Effector memory CD8-positive, alpha-beta T cell (primary cell): ENCODE results near the gene JAZF1.

Experiments used
- ATAC-seq: fragments of 150-1000 bp; cut with Tn5 transposase; replicated peaks from 2 replicates; pipeline ENCODE4 v1.10.0; 2021; ENCODE audit warnings: mild to moderate bottlenecking, moderate library complexity
- DNase-seq, 3 experiments: peaks; one replicate each; pipeline ENCODE4 v3.0.0; 2021
- H3K27ac Mint-ChIP-seq, 2 donors: one replicate each; pipeline ENCODE4 v1.8.0; 2022; ENCODE audit warnings: mild to moderate bottlenecking in 2 of 2, mixed read lengths in 2 of 2, moderate library complexity in 2 of 2
- H3K27me3 Mint-ChIP-seq, 2 donors: one replicate each; pipeline ENCODE4 v1.8.0; 2022; ENCODE audit warnings: mixed read lengths in 2 of 2
- H3K36me3 Mint-ChIP-seq: one replicate; pipeline ENCODE4 v1.8.0; 2022; ENCODE audit warnings: mild to moderate bottlenecking, moderate library complexity, mixed read lengths; ENCODE audit not compliant: insufficient read depth
- H3K4me1 Mint-ChIP-seq, 2 donors: one replicate each; pipeline ENCODE4 v1.8.0; 2022; ENCODE audit warnings: low read depth in 2 of 2, mixed read lengths in 2 of 2
- H3K4me3 Mint-ChIP-seq, 2 donors: one replicate each; pipeline ENCODE4 v1.8.0; 2022; ENCODE audit warnings: mild to moderate bottlenecking in 2 of 2, mixed read lengths in 2 of 2, moderate library complexity in 2 of 2
- H3K9me3 Mint-ChIP-seq, 2 donors: one replicate each; pipeline ENCODE4 v1.8.0; 2022; ENCODE audit warnings: mixed read lengths in 2 of 2

The JAZF1 gene

DNA sequence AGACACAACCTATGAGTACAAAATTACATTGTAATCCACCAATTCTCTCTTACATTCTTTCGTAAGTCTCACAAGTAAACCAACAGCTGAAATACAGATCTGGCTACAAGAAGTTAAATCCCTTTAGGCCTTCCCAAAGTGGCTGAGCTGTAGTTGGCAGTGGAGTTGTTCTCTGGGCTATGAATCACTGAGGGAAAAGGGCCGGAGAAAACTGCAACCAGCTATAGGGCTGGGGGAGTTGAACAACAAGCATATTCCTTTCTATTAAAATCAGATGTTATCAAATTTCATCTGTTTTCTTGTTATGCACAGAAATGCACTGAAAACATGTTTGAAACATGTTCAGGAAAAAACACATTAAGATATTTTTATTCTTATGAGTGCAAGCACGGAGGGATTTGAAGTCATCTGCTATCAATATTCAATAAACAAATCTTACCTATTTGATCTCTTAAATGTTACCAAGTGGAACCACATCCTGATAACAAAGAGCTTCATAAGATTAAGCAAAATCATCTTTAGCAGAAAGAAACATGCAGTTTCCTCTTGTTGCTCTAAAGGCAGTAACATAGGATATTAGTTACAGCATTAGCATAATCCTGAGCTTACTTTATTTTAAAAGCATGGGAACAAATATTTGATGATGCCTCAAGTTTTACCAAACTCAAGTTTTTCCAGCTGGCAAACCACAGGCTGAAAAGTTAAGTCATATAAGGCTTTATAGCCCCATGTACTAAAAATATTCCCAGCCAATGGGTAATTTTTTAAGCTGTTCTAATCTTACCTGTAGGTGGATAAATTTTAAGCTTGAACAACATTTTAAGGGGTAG lies 227.9 kb downstream of the JAZF1 start:
- peak overlapping the region in 1 of 2 donors; percentile 36 for H3K27ac Mint-ChIP-seq
- DNase-seq, result no peak

DNA sequence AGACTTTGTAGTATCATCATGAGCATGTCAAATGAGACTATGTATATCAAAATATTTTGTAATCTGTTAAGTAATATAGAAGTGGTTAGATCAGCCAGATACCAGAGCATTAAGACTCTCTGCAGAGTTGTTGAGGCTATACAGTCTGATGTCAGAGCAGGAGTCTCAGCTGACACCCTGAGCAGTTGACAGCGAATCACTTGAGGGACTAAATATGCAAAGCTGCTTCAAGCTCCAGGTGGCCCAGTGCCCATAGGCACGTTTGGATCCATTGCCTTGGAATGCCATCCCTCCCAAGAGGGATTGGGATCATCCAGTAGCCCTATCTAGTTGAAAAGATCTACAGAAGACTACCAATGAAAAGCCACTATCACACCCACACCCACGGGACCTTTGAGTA lies 230.5 kb downstream of the JAZF1 start:
- Mint-ChIP-seq H3K27ac (peak overlapping the region in 1 of 2 donors; percentile 10), H3K9me3 (no peaks in the 10 kb centered on the region), H3K27me3 (no peaks in the 10 kb centered on the region), H3K36me3 (no peaks in the 10 kb centered on the region), H3K4me1 (peaks cover 14 to 27% of the 10 kb centered on the region in 2 donors), H3K4me3 (no peak overlapping the region)
- ATAC-seq, result no peak
- DNase-seq, result no peak

More for the DNA sequence above, 227.9 kb downstream of the JAZF1 start:
- Mint-ChIP-seq H3K4me3 (no peak overlapping the region), H3K27me3 (no peaks in the 10 kb centered on the region), H3K9me3 (no peaks in the 10 kb centered on the region), H3K4me1 (peaks cover 13 to 35% of the 10 kb centered on the region in 2 donors), H3K36me3 (no peaks in the 10 kb centered on the region)
- ATAC-seq, result no peak

DNA sequence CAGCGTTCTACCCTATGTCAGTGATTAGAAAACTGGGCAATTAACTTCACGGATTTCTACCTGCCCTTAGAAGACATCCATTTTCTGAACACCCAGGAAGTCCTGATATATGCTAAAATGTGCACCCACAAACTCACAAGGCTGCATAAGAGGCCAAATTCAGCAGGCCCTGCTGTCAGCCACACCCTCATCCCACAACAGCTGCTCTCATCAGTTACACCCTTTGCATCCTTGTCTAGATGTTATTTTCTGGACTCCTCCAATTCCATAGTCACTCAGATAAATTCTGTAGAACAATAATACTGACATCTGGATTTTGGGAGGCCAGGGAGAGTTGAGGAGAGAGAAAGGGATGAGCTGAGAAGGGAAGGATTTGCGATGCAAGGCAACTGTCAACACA lies 231.7 kb downstream of the JAZF1 start:
- Mint-ChIP-seq H3K27ac (peak overlapping the region; percentile 0 to 20), H3K4me1 (peaks cover 17 to 18% of the 10 kb centered on the region in 2 donors), H3K4me3 (no peak overlapping the region), H3K36me3 (no peaks in the 10 kb centered on the region), H3K27me3 (no peaks in the 10 kb centered on the region), H3K9me3 (no peaks in the 10 kb centered on the region)
- DNase-seq, result no peak
- no peak for ATAC-seq

GRCh38 chr7:27947586-27948278 lies 232.9 kb downstream of the JAZF1 start:
- H3K27me3 Mint-ChIP-seq, result no peaks in the 10 kb centered on the region
- DNase-seq (no peak), ATAC-seq (no peak)
- H3K9me3 Mint-ChIP-seq, result no peaks in the 10 kb centered on the region
- H3K4me1 Mint-ChIP-seq, result peaks cover 12 to 17% of the 10 kb centered on the region in 2 donors
- H3K36me3 Mint-ChIP-seq, result no peaks in the 10 kb centered on the region
- H3K4me3 Mint-ChIP-seq, result no peak overlapping the region
- peak overlapping the region in 1 of 2 donors; percentile 0 for H3K27ac Mint-ChIP-seq

DNA sequence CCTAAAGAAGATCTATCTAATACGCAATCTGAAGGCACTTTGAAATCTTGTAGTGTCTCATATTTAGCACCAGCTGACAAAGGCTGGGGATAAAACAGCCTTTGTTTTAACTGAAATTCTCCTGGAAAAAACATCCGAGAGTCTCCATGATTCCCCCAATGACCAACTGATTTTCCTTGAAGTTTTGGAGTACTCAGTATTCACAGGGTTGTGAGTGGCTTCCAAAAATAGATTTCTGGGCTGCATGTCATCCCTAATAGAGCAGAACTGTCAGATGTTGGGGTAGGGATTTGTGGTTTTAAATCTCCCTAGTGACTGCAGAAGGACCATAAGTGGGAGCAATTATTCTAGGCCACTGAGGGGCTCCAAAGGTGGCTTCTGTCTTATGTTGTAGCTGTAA lies 234.2 kb downstream of the JAZF1 start:
- ATAC-seq (no peak), DNase-seq (no peak)
- H3K36me3 Mint-ChIP-seq, result no peaks in the 10 kb centered on the region
- no peaks in the 10 kb centered on the region for H3K27me3 Mint-ChIP-seq
- no peaks in the 10 kb centered on the region for H3K9me3 Mint-ChIP-seq
- H3K4me1 Mint-ChIP-seq, result peaks cover 6 to 14% of the 10 kb centered on the region in 2 donors
- no peak overlapping the region for H3K4me3 Mint-ChIP-seq
- no peak overlapping the region for H3K27ac Mint-ChIP-seq

DNA sequence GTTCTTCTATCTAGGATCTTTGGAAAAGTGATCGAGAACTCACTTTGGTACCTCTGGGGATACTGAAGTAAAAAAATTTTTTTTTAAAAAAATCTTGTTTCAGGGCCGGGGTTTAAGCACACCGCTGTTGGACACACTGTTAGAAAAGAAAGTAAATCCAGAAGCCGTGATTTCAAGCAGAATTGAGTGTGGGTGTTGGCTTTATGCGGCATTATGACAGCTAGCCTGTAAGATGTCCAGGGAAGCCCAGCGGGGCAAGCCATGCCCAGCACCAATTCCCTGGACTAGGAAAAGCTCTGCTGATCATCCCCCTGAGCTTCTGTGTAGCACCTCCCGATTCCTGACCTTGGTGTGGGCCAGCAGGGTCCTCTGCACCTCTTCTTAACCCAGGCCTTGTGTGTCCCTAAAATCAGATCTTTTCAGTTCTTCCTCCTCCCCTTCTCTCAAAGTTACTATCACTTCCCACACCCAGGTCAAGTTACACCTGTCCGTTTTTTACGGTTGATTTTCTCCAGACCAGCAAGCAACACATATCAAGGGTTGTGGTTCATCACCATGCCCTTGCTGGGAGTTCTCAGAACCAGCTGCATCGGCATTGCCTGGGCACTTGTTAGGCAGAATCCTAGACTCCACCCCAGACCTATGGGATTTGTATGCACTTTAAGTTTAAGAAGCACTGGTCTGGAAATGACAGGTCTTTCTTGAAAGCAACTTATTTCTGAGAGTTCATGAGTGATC lies 235.4 kb downstream of the JAZF1 start:
- H3K4me1 Mint-ChIP-seq, result peaks cover 8 to 15% of the 10 kb centered on the region in 2 donors
- H3K27me3 Mint-ChIP-seq, result no peaks in the 10 kb centered on the region
- peaks cover 3% of the 10 kb centered on the region for H3K36me3 Mint-ChIP-seq
- H3K4me3 Mint-ChIP-seq, result no peak overlapping the region
- no peaks in the 10 kb centered on the region for H3K9me3 Mint-ChIP-seq
- H3K27ac Mint-ChIP-seq, result no peak overlapping the region
- DNase-seq (no peak), ATAC-seq (no peak)

DNA sequence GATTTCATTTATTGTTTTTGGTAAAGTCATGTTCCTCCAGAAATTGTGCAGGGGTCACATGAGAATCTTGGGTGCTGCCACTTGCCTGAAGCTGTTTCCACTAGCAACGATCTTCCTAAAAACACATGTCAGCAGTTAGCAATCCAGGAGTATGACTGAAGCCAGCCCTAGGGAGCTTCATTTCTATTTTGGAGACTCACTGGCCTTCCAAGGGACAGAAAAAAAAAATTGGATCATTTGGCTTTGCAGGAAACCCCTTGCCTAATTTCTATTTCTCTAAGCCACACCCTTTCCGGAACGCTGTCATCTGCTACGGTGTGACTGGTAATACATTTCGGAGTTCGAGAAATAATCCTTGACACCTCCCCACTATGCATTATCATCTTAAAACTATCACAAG lies 236.0 kb downstream of the JAZF1 start:
- Mint-ChIP-seq H3K4me3 (no peak overlapping the region), H3K4me1 (peaks cover 5 to 13% of the 10 kb centered on the region in 2 donors), H3K27me3 (no peaks in the 10 kb centered on the region), H3K27ac (no peak overlapping the region), H3K9me3 (no peaks in the 10 kb centered on the region), H3K36me3 (peaks cover 3% of the 10 kb centered on the region)
- ATAC-seq (no peak), DNase-seq (no peak)

DNA sequence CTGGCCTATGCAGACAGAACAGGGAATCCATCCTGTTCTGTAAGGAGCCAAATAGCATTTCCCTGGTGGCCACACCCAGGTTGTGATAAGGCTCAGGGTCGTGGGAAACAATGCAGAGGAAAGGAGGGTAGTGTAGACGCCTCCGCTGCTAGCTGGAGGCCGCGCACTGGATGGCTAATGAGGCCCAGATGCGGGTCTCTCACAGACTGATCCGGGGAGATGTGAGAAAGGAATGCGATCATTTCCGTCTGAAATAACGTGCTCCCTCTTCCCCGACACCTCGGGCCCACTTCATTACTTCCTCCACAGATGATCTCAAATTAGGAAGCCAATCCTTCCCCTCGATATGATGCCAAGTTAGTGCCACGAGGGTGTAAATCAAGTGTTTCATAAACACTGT lies 237.4 kb downstream of the JAZF1 start:
- no peaks in the 10 kb centered on the region for H3K9me3 Mint-ChIP-seq
- no peak overlapping the region for H3K27ac Mint-ChIP-seq
- no peak overlapping the region for H3K4me3 Mint-ChIP-seq
- H3K36me3 Mint-ChIP-seq, result peaks cover 3% of the 10 kb centered on the region
- H3K4me1 Mint-ChIP-seq, result peaks cover 5 to 11% of the 10 kb centered on the region in 2 donors
- H3K27me3 Mint-ChIP-seq, result no peaks in the 10 kb centered on the region
- DNase-seq, result no peak
- no peak for ATAC-seq

- no peak for DNase-seq
- no peaks in the 10 kb centered on the region for H3K27me3 Mint-ChIP-seq
- no peaks in the 10 kb centered on the region for H3K9me3 Mint-ChIP-seq
- H3K27ac Mint-ChIP-seq, result no peak overlapping the region
- H3K36me3 Mint-ChIP-seq, result peaks cover 3% of the 10 kb centered on the region
- no peak for ATAC-seq
- peaks cover 5 to 8% of the 10 kb centered on the region in 2 donors for H3K4me1 Mint-ChIP-seq
- H3K4me3 Mint-ChIP-seq, result no peak overlapping the region
Measured at GRCh38 chr7:27942711-27943110, 237.9 kb downstream of the JAZF1 start.

- Mint-ChIP-seq H3K9me3 (no peaks in the 10 kb centered on the region), H3K36me3 (peaks cover 3% of the 10 kb centered on the region), H3K4me3 (no peak overlapping the region), H3K27ac (no peak overlapping the region), H3K27me3 (no peaks in the 10 kb centered on the region), H3K4me1 (peaks cover 5 to 7% of the 10 kb centered on the region in 2 donors)
- DNase-seq, result no peak
- no peak for ATAC-seq
Measured at GRCh38 chr7:27941522-27941921, 239.1 kb downstream of the JAZF1 start.

DNA sequence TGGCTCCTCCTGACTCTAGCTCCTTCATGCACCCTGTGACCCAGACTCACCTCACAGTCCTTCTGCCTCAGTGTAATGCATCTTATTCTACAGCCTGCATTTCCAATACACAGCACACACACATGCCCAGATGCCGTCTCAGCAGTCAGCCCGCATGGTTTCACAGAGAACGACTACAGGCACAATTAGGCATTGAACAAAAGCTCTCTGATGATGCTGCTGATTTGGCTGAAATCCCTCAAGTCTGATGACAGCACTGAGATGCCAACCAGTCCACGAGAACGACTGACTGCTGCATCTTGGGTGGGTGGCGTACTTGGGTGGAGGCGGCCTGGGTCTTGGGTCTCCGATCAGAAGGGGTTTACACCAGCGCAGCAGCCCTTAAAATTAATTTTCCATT lies 240.3 kb downstream of the JAZF1 start:
- H3K9me3 Mint-ChIP-seq, result no peaks in the 10 kb centered on the region
- DNase-seq (no peak), ATAC-seq (no peak)
- no peak overlapping the region for H3K27ac Mint-ChIP-seq
- H3K36me3 Mint-ChIP-seq, result peaks cover 3% of the 10 kb centered on the region
- no peaks in the 10 kb centered on the region for H3K27me3 Mint-ChIP-seq
- H3K4me3 Mint-ChIP-seq, result no peak overlapping the region
- peaks cover 5 to 7% of the 10 kb centered on the region in 2 donors for H3K4me1 Mint-ChIP-seq

GRCh38 chr7:27939893-27940292 lies 240.7 kb downstream of the JAZF1 start:
- no peak for ATAC-seq
- no peak overlapping the region for H3K27ac Mint-ChIP-seq

GRCh38 chr7:27936768-27937102 lies 243.9 kb downstream of the JAZF1 start:
- peaks cover 4 to 8% of the 10 kb centered on the region in 2 donors for H3K4me1 Mint-ChIP-seq
- ATAC-seq, result no peak
- no peak overlapping the region for H3K27ac Mint-ChIP-seq
- DNase-seq, result no peak
- H3K4me3 Mint-ChIP-seq, result no peak overlapping the region
- no peaks in the 10 kb centered on the region for H3K9me3 Mint-ChIP-seq
- H3K27me3 Mint-ChIP-seq, result no peaks in the 10 kb centered on the region
- H3K36me3 Mint-ChIP-seq, result peaks cover 3% of the 10 kb centered on the region

More at GRCh38 chr7:27939893-27940292, 240.7 kb downstream of the JAZF1 start:
- no peak for DNase-seq
- Mint-ChIP-seq H3K27me3 (no peaks in the 10 kb centered on the region), H3K4me3 (no peak overlapping the region), H3K36me3 (peaks cover 3% of the 10 kb centered on the region), H3K9me3 (no peaks in the 10 kb centered on the region), H3K4me1 (peaks cover 7% of the 10 kb centered on the region in 2 donors)
